Forelimb muscle (tissue), 1 donor: ENCODE data around the gene PTPRG. TPM values are rescaled to one million over a fixed set of nuclear protein-coding genes. Genes with fewer than 3 reads are reported as not detected.
"Not testable (repeated sequence)": the region's sequence is repeated elsewhere in the genome, so short reads cannot be mapped to it uniquely, and the experiment has no call there.

Source experiments
- DNase-seq: peaks from one replicate; pipeline ENCODE4 v3.0.0-alpha.2; 2013; ENCODE audit warnings: low read depth
- polyA plus RNA-seq: library from polyadenylated mRNA; unstranded; fragments of 120-200 nt; gene quantifications from one replicate; pipeline ENCODE4 v1.2.1, GENCODE V29; 2013; ENCODE audit not compliant: insufficient read length

The PTPRG gene
- 24.2 TPM for polyA plus RNA-seq

DNA sequence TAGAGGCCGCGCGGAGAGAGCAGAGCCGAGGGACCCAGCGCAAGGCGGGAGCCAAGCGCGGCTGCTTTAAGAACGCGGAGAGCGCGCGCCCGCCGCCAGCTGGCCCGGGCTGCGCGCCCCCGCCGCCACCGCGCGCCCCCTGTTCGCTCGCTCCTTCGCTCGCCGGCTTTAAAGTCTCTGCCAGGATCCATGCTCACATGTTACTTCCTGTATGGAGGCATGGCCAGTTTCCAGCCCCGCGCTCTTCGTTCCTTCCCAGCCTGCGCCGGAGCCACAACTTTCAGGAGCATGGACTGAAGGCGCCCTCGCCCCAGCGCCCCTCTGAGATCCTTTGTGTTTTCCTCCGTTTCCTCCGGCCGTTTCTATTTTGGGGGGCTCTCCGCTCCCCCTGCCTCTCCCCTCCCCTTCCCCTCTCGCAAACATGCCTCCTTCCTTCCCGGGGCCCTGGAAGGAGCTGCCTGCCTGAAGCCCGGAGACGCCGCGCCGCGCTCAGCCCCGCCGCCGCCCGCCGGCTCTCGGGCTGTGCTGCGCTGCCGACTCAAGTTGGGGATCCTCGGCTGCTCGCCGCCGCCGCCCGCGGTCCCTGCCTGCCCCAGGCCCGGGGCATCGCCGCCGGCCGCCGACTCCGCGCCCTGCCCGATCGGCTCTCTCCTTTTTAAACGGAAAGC is at the start of gene PTPRG:
PTPRG (plus strand) TSS at position 198 of the 668 bp plus-strand sequence. CDS start 717 bp downstream, outside the sequence.
- DNase-seq: peak; percentile 93

DNA sequence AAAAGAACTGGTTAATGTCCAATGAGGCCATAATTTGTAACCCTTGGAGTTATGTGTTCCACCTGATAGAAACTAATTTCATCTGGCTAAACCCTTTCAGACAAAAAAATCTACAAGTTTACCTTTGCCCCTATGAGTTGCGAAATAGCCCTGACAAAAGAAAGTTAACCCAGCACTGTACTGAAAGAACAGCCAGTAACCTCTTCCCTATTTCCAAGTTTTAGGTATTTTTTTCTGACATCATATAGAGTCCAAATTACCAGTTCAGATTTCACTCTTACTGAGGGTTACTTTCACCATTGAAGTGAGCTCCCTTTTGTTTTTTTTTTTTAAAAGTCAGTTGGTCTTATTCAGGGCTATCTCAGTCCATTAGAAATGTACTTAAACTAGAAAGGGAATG is 42.8 kb upstream of the PTPRG start:
- no peak for DNase-seq

DNA sequence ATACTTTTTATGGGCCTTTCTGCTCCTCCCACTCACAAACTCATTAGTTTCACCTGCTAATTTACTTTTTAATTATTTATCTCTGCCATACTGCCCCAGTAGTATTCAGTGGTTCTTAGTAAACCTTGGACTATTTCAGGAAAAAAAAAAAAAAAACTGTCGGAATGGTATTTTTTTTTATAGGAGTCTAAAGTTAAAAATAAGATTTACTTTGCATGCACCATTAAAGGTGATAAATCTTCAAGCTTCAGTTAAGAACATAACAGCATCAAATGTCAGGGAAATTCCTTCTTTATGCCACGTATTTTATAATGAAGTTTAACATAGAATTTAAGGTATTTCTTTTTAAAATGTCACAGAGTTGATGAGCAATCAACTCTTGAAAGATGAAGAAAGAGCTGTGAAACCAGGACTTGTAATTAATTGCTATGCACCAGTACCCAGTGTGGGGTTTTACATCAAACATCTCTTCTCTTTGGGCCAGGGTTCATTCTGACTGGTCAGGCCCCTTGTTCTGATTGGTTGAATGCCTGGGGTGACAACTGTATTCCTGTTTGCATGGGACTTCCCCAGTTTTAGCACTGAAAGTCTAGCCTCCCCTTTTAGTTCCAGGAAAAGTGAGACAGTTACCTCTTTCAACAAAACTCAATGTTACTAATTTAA is 40.3 kb upstream of the PTPRG start:
- no peak for DNase-seq

DNA sequence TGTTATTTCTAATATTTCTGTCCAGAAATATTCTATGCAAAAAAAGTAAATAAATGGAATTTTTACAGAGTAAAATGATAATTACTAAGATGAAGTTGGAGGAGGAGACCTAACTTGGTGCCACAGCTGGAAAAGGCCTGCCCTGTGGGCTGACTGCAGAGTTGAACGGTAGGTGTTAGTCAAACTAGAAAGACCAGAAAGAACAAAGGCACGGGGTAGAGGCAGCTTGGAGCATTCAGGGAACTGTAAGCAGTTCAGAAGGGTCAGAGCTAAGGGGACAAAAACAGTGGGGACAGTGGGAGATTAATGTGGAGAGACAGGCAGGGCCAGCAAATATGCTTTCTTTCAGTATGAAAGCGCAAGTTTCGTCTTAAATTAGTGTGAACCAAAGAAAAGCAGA is 39.3 kb upstream of the PTPRG start:
- no peak for DNase-seq

DNA sequence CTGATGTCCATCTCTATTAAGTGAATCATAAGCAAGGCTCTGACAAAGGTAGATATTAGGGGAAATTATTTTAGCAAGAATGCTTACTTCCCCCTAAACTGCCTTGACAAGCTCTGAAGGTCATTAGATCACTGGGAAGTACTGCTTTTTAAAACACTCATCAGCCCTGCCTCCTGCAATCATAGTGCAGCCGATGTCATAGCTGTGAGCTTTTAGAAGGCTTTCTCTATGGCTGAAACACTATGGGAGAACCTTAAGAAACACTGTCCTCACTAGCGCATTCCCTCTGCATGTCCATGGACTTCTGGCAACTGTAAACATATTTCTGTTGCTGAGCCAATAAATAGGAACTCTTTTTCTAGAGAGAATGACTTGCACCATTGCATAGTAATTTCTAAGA is 38.7 kb upstream of the PTPRG start:
- DNase-seq: no peak

DNA sequence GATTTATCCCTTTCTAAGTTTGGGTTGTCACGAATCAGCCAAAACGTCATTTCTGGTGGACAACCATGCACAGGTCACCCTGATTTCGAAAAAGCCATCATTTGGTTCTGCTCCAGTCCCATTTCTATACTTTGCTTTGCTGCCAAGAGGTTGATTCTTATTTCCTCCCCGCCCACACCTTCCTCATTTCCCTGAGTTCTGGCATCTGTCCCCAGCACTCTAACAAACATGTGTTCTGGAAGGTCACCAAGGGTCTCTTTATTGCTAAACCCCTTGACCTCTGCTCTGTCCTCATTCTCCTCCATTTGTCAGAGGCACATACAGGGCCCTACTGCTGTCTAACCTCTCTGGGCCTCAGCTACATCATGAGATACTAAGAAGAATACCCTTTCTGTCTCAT is 36.4 kb upstream of the PTPRG start:
- DNase-seq: no peak

DNA sequence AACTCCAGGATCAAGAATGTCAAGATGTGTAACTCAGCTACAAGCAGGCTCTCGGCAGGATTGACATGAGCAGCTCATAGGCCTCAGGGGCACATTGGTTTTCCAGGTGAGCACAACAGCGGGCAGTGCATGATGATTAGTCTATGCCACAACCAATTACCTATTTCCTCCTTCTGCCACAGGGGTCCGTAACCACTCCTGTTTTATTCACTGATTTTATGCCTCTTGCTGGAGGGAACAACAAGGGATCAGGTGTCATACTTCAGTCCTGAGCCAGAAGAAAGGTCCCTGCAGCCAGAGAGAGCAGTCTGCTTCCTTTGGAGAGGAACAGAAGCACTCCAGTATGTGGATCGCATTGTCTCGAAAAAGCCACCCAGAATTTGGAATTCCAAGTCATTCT is 35.1 kb upstream of the PTPRG start:
- DNase-seq: no peak

DNA sequence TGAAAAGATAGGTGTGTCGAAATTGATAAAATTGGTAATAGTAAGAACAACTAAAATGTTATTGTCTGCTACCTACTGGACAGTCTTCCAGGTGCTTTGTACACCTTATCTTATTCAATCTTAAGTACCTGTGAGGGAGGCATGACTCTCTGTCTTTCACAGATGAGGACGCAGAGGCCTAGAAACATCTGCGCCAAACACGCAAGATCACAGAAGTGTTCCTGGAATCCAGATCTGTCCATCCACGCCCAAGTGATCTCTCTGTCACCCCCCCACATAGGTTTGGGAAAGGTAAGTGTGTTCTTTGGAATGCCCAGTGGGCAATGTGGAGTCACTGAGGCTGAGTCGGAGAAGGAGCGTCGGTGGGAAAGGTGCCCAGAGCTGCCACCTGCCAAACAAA is 34.4 kb upstream of the PTPRG start:
- DNase-seq: no peak

DNA sequence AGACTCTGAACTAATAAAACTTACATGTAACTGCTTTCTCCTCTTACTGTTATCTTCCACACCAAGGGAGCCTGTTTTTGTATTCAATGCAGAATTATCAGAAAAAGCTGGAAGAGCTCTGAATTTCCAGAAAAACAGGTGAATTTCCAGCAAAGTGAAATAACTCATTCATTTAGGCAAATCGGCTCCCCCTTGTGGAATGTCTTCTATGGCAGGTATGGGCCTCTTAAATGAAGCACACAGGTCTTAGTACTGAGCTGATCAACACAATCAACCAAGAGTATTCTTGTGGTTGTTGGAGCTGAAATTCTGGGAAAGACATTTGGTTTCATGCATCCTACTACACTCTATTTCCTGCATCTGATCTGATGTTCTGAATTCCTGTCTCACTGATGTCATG is 31.0 kb upstream of the PTPRG start:
- DNase-seq: no peak

DNA sequence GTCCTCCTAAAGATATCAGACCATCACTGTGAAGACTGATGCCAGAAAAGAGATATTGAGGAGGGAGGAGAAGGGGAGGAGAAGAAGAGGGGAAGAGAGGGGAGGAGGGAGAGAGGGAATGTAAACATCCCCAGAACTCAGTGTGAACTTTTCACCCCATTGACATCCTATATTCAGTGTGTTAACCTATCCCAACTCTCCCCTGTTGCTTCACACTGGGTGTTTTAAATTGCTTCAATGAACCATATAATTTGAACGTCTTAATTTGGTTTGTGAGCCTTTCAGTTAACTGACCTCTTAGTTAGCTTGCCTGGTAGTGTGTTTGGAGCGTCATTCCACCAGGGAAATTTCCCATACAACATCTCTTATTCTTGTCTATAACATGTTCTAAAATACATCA is 29.8 kb upstream of the PTPRG start:
- no peak for DNase-seq

DNA sequence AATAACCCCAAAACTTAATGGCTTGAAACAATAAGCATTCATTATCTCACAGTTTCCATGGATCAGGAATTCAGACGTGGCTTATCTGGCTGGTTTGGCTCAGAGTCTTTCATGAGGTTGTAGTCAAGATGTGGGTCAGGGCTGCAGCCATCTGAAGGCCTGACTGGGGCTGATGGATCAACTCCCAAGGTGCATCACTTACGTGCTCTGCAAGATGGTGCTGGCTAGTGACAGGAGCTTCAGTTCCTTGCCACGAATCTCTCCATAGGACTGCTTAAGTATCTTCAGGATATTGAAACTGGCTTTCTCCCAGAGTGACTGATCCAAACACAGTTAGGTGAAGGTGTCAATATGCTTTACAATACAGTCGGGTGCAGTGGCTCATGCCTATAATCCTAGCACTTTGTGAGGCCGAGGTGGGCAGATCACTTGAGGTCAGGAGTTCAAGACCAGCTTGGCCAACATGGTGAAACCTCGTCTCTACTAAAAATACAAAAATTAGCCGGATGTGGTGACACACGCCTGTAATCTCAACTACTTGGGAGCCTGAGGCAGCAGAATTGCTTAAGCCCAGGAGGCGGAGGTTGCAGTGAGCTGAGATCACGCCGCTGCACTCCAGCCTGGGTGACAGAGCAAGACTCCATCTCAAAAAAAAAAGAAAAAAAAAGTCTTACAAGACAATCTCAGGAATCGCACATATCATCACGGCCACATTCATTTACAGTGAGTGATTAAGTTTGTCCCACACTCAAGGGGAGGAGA is 28.5 kb upstream of the PTPRG start:
- no peak for DNase-seq

DNA sequence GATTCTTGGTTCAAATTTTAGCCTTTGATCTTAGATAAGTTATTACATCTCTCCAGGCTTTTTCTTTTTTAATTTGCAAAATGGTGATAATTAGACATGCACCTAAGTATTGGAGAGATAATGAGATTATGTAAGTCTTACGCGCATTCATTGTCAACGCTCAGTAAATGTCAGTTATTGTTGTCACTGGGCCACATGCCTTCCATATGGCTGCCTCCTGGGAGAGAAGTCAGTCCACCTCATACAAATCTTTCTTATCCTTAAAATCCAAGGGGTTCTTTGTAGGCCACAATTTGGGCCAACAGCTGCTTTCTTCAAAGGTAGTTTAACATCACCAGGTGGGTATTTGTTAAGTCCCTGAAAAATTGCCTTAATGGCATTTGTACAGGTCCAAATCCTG is 25.5 kb upstream of the PTPRG start:
- DNase-seq: no peak

DNA sequence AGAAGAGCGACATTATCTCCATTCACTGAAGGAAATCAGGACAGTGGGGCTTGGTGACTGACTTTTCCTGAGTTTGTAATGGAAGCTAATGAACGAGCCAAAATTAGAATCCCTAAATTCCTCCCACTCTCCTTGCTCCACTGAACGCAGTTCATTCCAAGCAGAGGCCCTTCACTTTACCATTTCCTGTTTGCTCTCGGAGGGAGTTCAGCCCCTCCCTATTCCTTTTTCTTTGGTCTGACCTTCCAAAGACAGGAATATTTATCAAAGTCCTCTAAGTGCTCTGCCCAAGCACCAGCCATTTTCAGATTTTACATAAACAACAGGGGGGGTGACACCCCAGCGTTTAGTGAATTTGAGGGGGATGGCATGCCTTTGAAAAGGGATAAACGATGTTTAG is 24.0 kb upstream of the PTPRG start:
- DNase-seq: no peak

DNA sequence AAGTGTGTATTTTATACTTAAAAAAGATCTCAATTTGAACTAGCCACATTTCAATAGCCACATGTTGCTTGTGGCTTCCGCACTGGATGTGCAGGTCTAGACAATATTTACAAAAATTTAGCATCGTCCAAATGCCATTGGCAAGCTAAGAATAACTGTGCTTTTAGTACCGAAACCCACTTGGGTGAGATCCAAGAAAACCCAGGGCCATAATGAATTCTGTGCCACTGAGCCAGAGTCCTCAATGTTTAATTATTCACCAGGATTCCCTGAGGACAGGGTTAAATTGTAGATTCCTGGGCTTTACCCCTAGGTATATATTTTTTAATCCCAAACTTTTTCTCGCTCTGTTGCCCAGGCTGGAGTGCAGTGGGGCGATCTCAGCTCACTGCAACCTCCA is 22.9 kb upstream of the PTPRG start:
- DNase-seq: no peak

DNA sequence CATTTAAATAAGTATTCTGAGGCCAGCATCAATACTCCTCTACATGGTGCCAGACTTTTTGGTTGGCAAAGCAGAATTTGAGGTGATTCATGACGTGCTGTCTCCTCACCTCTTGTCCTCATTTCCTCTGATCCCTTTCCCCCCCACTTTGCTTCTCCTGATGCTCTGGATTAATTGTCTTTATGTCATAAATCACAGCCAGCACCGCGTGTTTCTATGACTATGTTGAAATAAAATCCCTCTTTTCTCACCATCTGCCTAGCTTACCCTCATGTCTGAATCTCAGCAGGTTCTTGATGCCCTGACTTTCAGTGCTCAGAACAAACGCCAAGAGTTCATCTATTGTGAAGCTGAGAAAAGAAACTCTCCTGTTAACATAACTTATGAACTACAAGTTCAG is 19.7 kb upstream of the PTPRG start:
- no peak for DNase-seq

DNA sequence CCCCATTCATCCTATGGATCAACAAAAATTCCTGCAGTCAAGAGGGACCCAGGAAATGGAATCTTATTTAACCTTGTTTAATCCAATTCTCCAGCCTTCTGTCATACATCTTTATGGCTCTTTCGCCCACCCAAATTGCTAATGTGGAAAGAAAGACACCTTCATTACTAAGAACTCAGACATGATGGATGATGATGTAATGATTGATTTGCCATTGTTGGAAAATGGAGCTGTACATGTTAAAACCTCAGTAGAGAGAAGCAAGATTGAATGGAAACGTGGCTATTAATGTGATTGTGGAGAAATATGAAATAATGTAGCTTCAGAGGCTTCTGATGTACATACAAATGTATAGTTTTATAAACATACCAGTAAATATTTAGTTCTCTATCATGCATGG is 15.7 kb upstream of the PTPRG start:
- no peak for DNase-seq

DNA sequence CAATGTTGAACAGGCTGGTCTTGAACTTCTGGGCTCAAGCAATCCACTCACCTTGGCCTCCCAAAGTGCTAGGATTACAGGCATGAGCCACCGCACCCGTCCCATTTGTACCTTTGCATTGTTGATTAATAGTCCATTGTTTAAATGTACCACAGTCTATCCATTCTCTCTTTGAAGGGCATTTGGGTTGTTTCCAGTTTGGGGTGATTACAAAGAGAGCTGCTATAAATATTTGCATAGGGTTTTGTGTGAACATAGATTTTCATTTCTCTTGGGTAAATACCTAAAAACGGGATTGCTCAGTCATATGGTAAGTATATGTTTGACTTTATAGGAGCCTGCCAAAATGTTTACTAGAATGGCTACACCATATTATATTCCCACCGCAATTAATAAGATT is 13.7 kb upstream of the PTPRG start:
- no peak for DNase-seq

DNA sequence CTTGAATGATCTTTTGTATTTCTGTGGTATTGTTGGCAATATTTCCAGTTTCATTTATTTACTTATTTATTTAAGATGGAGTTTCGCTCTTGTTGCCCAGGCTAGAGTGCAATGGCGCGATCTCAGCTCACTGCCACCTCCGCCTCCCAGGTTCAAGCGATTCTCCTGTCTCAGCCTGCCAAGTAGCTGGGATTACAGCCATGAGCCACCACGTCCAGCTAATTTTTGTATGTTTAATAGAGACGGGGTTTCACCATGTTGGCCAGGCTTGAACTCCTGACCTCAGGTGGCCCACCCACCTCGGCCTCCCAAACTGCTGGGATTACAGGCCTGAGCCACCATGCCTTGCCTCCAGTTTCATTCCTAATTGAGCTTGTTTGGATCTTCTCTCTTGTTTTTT is 8.7 kb upstream of the PTPRG start:
- not testable (repeated sequence) for DNase-seq

DNA sequence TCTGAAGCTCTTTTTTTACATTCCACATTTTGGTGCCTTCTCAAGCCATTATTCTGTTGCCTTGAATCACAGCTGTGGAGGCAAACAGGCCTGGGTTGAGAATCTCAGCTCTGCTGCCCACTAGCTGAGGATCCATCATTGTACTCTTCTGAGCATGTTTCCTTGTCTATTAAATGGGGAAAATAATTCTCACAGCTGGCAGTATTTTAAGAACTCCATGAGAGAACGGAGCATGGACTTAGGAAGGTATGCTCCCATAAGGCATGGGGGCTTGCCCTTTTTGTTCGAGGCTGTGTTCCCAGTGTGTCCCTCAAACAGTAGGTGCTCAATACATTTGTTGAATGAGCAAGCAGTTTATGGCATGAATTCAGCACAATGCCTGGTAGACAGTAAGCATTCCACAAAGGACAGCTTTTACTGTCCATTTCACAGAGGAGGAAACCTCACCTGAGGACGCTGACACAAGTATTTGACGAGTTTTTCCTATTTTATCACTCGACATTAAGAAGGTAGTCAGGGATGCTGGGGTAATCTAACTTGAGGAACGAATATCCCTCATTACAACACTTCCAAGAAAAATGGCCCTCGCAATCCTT is 2.1 kb upstream of the PTPRG start:
- no peak for DNase-seq

DNA sequence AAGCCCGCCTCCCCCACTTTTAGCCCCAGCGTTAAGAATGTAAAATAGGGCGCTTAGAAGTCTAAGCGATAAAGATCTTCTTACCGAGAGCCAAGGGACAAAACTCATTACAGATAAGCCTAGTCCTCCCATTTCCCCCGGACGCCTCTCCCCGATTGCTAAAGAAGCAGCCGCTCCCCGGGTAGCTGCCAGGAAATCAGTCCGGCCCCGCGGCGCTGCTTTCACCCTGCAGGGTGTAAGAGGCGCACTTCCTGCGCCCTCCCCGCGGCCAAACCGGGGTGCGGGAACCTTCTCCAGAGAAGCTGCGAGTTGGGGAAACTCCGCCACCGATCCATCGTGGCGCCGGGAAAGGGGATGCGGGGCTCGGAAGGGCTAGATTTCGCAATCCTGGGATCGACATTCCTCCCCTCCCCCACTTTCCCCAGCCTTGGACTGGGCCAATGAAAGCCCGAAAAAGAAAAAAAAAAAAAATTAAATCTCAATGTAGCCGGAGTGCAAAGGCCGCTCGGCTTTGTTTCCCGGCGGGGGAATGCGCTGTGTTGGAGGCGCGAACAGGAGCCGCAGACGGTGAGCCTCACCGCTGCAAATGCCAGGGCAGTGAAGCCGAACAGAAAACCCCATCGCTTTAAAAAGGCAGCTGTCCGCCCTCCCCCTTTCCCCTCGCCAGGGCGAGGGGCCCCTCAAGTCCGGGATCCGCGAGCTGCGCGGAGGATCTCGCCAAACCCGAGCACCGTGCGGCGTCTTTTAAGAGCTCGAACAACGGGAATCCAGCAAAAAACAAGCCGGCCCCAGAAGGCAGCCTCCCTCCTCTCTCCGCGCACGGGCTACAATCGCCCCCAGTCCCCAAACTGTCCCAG is 626 bp upstream of the PTPRG start:
- peak; percentile 58 for DNase-seq

DNA sequence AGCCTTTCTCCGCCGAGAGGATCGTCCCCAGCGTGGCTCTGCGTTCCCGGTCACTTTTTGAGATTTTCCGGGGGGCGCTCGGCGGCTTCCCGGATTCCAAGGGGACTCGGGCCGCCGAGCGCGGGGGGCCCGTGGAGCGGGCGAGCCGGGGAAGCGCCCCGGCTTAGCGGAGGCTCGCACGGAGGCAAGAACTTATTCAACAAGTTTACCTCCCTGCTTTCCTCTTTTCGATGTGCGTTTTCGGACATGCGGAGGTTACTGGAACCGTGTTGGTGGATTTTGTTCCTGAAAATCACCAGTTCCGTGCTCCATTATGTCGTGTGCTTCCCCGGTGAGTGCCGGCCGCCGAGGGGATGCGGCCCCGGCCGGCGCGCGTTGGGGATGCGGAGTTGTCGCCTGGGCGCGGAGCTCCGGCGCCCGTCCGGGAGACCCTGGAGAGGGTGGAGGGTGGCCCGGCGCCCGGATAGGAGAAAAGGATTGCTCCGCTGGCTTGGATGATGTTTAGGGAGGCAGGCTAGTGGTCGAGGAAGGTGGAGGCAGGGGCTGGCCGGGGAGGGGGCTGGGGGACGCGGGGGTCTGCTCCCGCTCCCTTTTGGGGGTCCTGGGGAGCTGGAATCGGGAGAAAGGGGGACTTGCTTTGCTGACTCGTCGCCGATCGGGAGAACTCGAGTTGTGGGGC is 810 bp downstream of the PTPRG start:
- no peak for DNase-seq
